Lower leg skin (tissue), 4 donors: ENCODE measurements around the gene UGT1A4. TPM values are rescaled to one million over a fixed set of nuclear protein-coding genes. Genes with fewer than 3 reads are reported as not detected.

Experiments used
- DNase-seq, 2 donors: peaks; one replicate each; pipeline ENCODE4 v3.0.0-alpha.2; 2019; ENCODE audit warnings: low spot score in 2 of 2
- H3K4me3 ChIP-seq: fragments of 200-600 bp; sonication (generic); 2 replicates; pipeline ENCODE4 v1.5.1; 2017; ENCODE audit warnings: mild to moderate bottlenecking, low read depth; ENCODE audit not compliant: poor library complexity, severe bottlenecking
- CTCF ChIP-seq, 3 donors: fragments of 450-650 bp; IDR thresholded peaks; one replicate each; pipeline ENCODE4 v1.5.1; 2016; ENCODE audit warnings: antibody characterized with exemption in 3 of 3, mild to moderate bottlenecking in 3 of 3, moderate library complexity in 2 of 3
- POLR2A ChIP-seq, 2 donors: fragments of 450-650 bp; IDR thresholded peaks; one replicate each; pipeline ENCODE4 v1.6.1; 2016 to 2017; ENCODE audit warnings: antibody characterized with exemption in 2 of 2, mild to moderate bottlenecking in 1 of 2, moderate library complexity in 1 of 2
- whole genome bisulfite sequencing, 2 donors: methylation state at CpG; one replicate each; pipeline ENCODE4 v1.1.5; 2018; 5-methylcytosine and 5-hydroxymethylcytosine counted together
- intact Hi-C: fragments of 100-400 bp; cut with DNase I; formaldehyde crosslinking; loops from one replicate; pipeline ENCODE4 v1.15.0; 2023; ENCODE audit warnings: low total_unique reads
- total RNA-seq, 4 donors: library from RNA; depleted of rRNA; stranded (reverse); fragments of >200 nt; gene quantifications; one replicate each; pipeline ENCODE4 v1.1.0, GENCODE V29; 2016

Gene UGT1A4
- 1 to 10 TPM; 1.0 to 2.9 (median 2.4) TPM for total RNA-seq

GRCh38 chr2:233718552-233718951, at the start of gene UGT1A4:
Gene UGT1A4 (plus strand): TSS chr2:233718736. CDS start chr2:233718821, 85 bp downstream.
- TF ChIP-seq CTCF (IDR thresholded peaks at IDR 0.05) (no peak), POLR2A (IDR thresholded peaks at IDR 0.05) (no peak)
- WGBS, 2 donors = 80 to 87% methylated on average over 7 of the region's 7 CpGs
- H3K4me3 ChIP-seq = no peak within 1 kb of the TSS
- intact Hi-C loops = no loop called here
- DNase-seq = no peak

GRCh38 chr2:233671290-233672161, 47.0 kb upstream of the UGT1A4 start, which contains the start of gene UGT1A9:
Gene UGT1A9 (plus strand): TSS chr2:233671898. CDS start chr2:233671935, 37 bp downstream.
- intact Hi-C loops = no loop called here
- 77 to 81% methylated on average over 5 of the region's 5 CpGs for WGBS, 2 donors
- H3K4me3 ChIP-seq = no peak within 1 kb of the TSS
- TF ChIP-seq CTCF (IDR thresholded peaks at IDR 0.05) (no peak), POLR2A (IDR thresholded peaks at IDR 0.05) (no peak)
- DNase-seq = no peak

- WGBS, 2 donors = 70 to 90% methylated on average over 3 of the region's 3 CpGs
- TF ChIP-seq POLR2A (IDR thresholded peaks at IDR 0.05) = no peak
- no peak for TF ChIP-seq CTCF (IDR thresholded peaks at IDR 0.05)
- intact Hi-C loops = no loop called here
- no peak overlapping the region for H3K4me3 ChIP-seq
- no peak for DNase-seq
Measured at GRCh38 chr2:233672886-233673285, 45.6 kb upstream of the UGT1A4 start.

GRCh38 chr2:233673896-233674295, 44.6 kb upstream of the UGT1A4 start:
- TF ChIP-seq POLR2A (IDR thresholded peaks at IDR 0.05) (no peak), CTCF (IDR thresholded peaks at IDR 0.05) (no peak)
- H3K4me3 ChIP-seq = no peak overlapping the region
- DNase-seq = no peak
- intact Hi-C loops = no loop called here

GRCh38 chr2:233674314-233674713, 44.2 kb upstream of the UGT1A4 start:
- DNase-seq = no peak
- TF ChIP-seq CTCF (IDR thresholded peaks at IDR 0.05) (no peak), POLR2A (IDR thresholded peaks at IDR 0.05) (no peak)
- intact Hi-C loops = no loop called here
- WGBS, 2 donors = 49 to 72% methylated on average over 1 of the region's 1 CpG
- no peak overlapping the region for H3K4me3 ChIP-seq
